ENCODE measurements around the gene MAGEA8.
"Not testable (repeated sequence)": the region's sequence is repeated elsewhere in the genome, so short reads cannot be mapped to it uniquely, and the experiment has no call there.

Gene MAGEA8

GRCh38 chrX:149881081-149881711 lies at the start of gene MAGEA8:
TSS of gene MAGEA8 (plus strand) at chrX:149881183. CDS start at chrX:149884273, 3,090 bp downstream.
- DNase-seq = peak; percentile 40

- no peak for DNase-seq
Observed at GRCh38 chrX:149831473-149831872, 49.5 kb upstream of the MAGEA8 start.

- DNase-seq = not testable (repeated sequence)
Observed at GRCh38 chrX:149836728-149837127, 44.3 kb upstream of the MAGEA8 start.

- DNase-seq = no peak
Observed at GRCh38 chrX:149837167-149837566, 43.8 kb upstream of the MAGEA8 start.

- no peak for DNase-seq
Observed at GRCh38 chrX:149837639-149838038, 43.3 kb upstream of the MAGEA8 start.

GRCh38 chrX:149841929-149842328 lies 39.1 kb upstream of the MAGEA8 start:
- DNase-seq = no peak

GRCh38 chrX:149845385-149845784 lies 35.6 kb upstream of the MAGEA8 start:
- DNase-seq = no peak

- DNase-seq = no peak
Observed at GRCh38 chrX:149846789-149847188, 34.2 kb upstream of the MAGEA8 start.

- DNase-seq = no peak
Observed at GRCh38 chrX:149848855-149849254, 32.1 kb upstream of the MAGEA8 start.

GRCh38 chrX:149849787-149850186 lies 31.2 kb upstream of the MAGEA8 start:
- DNase-seq = no peak

- no peak for DNase-seq
Observed at GRCh38 chrX:149851864-149852263, 29.1 kb upstream of the MAGEA8 start.

GRCh38 chrX:149853925-149854324 lies 27.1 kb upstream of the MAGEA8 start:
- no peak for DNase-seq

- DNase-seq = no peak
Observed at GRCh38 chrX:149858592-149858991, 22.4 kb upstream of the MAGEA8 start.

GRCh38 chrX:149860445-149860844 lies 20.5 kb upstream of the MAGEA8 start:
- DNase-seq = no peak

GRCh38 chrX:149865390-149865789 lies 15.6 kb upstream of the MAGEA8 start:
- DNase-seq = no peak

GRCh38 chrX:149867488-149867887 lies 13.5 kb upstream of the MAGEA8 start:
- no peak for DNase-seq

GRCh38 chrX:149870840-149871239 lies 10.1 kb upstream of the MAGEA8 start:
- no peak for DNase-seq

- no peak for DNase-seq
Observed at GRCh38 chrX:149871433-149871832, 9.6 kb upstream of the MAGEA8 start.

GRCh38 chrX:149871940-149872339 lies 9.0 kb upstream of the MAGEA8 start:
- peak; percentile 78 for DNase-seq

- no peak for DNase-seq
Observed at GRCh38 chrX:149877157-149877556, 3.8 kb upstream of the MAGEA8 start.

GRCh38 chrX:149877636-149878035 lies 3.3 kb upstream of the MAGEA8 start:
- no peak for DNase-seq

- DNase-seq = not testable (repeated sequence)
Observed at GRCh38 chrX:149890828-149891227, 9.8 kb downstream of the MAGEA8 start.

GRCh38 chrX:149898554-149898953 lies 17.6 kb downstream of the MAGEA8 start:
- DNase-seq = no peak

- DNase-seq = no peak
Observed at GRCh38 chrX:149903889-149904748, 23.1 kb downstream of the MAGEA8 start.

All from stimulated activated CD8-positive, alpha-beta memory T cell treated with anti-CD3 and anti-CD28 coated beads, Interleukin-4, amount 100 ng/mL, for 48 hours (primary cell).